Left lobe of liver (tissue), 2 donors: ENCODE measurements around the gene PRR12. TPM values are rescaled to one million over a fixed set of nuclear protein-coding genes. Genes with fewer than 3 reads are reported as not detected.

Experiments used
- ATAC-seq: fragments of 200-7000 bp; cut with Tn5 transposase; one replicate; pipeline ENCODE4 v1.9.1; 2020; ENCODE audit warnings: mild to moderate bottlenecking, moderate library complexity
- DNase-seq: peaks from one replicate; pipeline ENCODE4 v3.0.0-alpha.2; 2020; ENCODE audit warnings: low spot score
- total RNA-seq: library from RNA; stranded (reverse); gene quantifications from one replicate; pipeline ENCODE4 v1.2.1, GENCODE V29; 2021
- donor health status: DM: no; HTN: no; CAD: no; lungs with moderate emphysema.
- donor health status: DM: no; HTN: yes; CAD: no.

Gene PRR12
- total RNA-seq, 1 donor from 2014 or later, result 10.5 TPM

DNA sequence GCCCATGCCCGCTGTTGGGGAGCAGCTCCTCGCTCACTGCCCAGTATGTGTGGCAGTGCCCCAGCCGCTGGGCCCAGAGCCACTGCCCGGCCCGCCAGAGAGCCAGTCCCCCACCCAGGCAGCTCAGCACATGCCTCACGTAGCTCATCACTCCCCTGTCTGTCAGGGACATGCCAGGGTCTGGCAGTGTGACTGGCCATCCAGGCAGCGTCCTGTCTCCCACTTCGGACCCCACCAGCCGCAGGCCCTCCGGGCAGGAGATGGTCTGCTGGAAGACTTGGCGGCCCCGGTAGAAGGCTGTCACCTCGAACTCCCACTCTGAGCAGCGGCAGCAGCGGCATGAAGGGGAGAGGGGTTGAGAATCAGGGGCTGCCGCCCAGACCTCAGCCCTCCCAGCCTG lies 71.0 kb downstream of the PRR12 start:
- ATAC-seq, result no peak

DNA sequence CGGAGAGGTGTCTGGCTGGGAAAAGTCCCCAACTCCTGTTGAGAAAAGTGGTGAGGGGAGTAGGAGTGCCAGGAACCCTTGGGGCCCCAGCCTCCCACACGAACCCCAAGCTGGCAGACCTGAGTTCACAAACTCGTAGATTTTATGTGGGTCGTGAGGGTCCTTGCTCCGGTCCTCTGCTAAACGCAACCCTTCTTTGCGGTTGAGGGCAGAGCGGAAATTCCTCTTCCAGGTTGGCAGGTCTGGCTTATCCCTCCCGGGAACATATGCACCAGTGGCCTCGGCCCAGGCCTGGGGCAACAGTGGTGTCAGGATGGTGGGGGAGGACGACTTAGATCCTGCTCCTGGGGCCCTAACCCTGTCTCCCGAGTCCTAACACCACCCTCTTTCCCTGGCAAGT lies 72.2 kb downstream of the PRR12 start:
- ATAC-seq (no peak), DNase-seq (no peak)

More for the DNA sequence above, 71.0 kb downstream of the PRR12 start:
- DNase-seq, result no peak

DNA sequence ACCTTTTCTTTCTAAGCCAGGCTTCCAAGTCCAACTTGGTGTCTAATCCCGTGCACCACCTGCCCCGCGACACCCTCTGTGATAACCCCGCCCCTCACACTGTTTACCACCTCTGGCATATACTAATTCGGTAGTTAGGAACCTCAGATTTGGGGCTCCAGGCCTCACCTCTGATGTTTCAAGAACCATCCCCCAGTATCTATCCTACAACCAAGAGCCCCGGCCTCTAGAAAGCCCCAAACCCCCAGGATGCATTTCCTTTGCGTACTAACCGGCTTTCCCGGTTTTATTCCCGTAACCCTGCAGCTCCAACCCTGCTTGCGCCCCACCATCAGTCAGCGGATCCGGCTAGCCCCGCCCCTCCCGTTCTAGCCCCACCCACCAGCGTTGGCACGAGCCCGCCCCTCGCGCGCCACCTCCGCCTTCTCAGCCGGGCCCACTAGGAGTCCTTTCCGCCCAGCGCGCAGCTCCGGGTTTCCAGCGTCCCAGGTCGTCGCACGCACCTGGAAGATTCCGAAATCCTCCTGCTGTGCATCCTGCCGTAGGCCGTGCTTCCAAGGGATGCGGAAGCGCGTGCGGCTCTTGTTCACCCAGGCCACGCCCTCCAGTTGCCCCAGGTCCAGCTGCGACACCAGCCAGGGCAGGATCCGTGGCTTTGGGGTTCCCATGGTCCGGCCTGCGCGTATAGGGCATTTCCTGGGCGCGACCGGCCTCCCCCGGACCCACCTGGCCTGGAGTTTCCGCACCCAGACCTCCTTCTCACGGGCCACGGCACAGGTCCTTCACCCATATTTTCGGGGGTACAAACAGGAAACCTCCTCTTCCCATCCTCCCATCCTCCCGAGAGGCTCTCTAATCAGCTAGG lies 73.4 kb downstream of the PRR12 start:
- peak; percentile 91 for DNase-seq
- peak; percentile 84 for ATAC-seq

DNA sequence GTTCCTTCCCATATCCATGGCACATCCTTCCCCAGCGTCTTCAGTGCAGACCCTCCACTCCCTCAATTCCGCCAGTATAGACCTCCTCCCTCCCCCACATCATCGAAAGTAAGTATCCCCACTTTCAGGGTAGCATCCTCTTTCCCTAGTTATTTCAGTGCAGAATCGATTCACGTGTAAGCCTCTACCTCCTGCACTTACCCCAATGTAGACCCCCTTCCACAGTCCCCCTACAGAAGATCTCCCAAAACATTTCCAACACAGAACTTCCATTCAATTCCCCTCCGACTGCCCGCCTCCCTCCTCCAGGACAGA lies 74.0 kb downstream of the PRR12 start:
- no peak for DNase-seq
- ATAC-seq, result no peak

DNA sequence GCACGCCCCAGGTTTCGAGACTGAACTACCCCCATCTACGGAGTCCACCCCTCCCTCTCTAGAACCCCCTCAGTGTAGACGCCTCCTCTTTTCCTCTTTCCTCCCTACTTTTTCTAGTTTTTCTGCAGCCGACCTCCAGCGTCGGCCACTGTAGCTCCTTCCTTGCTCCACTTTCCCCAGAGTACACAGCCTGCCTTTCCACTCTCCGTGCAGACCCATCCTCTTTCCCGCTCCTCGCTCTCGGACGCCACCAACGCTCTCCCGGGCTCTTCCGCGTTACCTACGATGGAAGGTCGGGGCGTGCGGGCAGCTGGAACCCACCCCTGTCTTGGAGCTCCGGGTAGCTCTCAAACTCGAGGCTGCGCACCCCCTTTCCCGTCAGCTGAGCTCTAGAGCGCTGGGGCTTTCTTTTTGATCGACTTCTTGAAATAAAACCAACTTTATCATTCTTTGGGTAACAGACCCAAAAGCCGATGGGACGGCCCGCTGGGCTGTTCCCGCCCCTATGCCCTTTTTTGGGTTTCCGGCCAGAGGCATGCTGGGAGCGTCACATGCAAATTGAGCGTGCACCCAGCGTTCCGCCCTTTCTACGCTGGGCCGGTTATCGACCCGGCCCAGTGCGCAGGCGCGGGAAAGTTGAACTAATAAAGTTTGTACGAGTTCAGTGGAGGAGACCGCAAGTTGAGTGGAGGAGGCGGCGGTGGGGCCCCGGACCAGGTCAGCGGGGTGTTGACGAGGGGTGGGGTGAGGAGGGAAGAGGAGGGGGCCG lies 74.6 kb downstream of the PRR12 start, which contains the start of the genes BCL2L12 and IRF3:
TSS of gene BCL2L12 (plus strand) at position 583 of the 769 bp plus-strand sequence. CDS start 760 bp downstream, outside the sequence.
TSS of gene IRF3 (minus strand) at position 507 of the 769 bp plus-strand sequence. CDS start 1,019 bp downstream, outside the sequence.
- peak; percentile 99 for DNase-seq
- ATAC-seq, result peak; percentile 83

DNA sequence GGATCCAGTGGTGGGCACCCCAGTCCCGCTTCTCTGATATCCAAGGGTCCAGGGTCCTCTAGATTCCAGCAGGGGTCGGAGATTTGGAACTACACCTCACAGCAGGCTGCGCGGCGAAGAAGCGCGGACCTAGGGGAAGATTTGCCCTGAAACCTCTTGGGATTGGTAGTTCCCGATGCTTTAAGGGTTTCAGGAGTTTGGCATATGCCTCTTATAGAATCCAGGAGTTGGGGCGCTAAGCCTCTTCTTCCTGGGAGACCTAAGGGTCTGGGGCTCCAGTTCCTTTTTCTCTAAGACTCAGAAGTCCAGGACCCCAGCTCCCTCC lies 75.1 kb downstream of the PRR12 start:
- ATAC-seq (peak; percentile 6), DNase-seq (no peak)

DNA sequence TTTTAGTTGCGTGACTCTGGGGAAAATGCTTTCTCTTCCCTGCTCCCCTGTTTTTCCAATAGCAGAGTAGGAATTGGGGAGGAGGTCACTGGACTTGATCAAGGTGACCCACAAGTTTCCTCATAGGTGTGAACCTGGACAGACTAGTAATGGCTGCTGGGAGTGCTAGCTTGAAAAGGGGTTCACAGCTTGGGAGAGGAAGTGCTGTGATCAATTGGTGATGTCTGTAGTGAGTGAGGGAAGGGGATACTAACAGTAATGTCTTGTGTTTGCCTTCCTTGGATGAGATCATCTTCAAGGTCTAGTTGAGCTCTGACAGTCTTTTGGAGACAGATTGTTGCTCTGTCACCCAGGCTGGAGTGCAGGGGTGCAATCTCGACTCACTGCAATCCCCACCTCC lies 76.5 kb downstream of the PRR12 start:
- ATAC-seq (no peak), DNase-seq (no peak)

DNA sequence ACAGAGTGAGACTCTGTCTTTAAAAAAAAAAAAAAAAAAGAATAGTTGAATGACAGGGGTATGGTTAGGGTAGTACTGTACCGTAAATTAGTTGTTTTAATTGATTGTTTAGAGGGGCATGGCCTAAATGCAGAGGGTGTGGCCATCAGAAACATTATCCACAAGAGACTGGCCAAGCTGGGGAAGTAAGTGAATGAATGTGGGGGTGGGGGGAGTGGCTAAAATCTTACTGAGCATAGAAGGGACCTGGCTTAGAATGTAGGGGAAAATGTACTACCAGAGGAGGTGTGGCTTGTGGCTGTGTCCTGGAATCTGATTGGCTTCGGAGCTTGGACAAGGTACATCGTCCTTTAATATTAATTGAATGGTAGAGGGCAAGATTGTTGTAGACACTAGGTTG lies 78.5 kb downstream of the PRR12 start:
- DNase-seq (no peak), ATAC-seq (no peak)

DNA sequence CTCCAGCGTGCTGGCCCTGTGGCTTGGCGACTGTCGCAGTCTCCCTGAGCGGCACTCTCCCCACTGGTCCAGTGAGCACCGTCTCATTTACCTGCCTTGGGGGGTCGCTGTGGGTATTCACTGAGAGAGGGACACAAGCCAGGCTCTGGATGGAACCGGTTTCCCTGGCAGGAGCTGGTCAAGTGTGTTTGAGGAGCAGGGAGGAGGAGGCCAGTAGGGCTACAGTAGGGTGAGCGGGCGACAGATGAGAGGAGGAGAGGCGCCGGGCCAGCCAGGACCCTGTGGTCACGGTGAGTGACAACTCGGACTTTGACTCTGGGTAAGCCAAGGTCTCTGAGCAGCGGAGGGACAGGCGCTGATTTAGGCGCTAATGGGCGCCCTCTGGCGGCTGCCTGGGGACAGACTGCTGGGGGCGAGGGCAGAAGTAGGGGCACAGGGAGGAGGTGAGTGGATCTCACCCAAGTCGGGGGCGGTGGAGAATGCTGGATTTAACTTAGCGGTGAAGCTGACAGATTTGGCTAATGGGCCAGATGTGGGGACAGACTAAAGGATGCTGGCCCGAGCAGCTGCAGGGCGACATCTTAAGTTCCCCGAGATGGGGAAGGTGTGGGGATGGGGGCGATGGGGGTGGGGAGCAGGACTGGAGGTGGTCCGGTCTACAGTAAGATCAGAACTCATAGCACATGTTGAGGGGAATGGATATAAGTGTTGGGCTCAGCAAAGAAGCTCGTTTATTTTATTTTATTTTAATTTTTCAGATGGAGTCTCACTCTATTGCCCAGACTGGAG lies 81.3 kb downstream of the PRR12 start:
- ATAC-seq (peak; percentile 63), DNase-seq (peak; percentile 82)

Other genes with a start within 250 kb of the PRR12 start
- gene TEAD2, start 228.8 kb upstream of the PRR12 start, total RNA-seq, result 5.1 TPM
- gene DKKL1, start 227.3 kb upstream of the PRR12 start, total RNA-seq, result not detected
- gene KASH5, start 202.9 kb upstream of the PRR12 start, total RNA-seq, result not detected
- not detected for gene PTH2, start 167.7 kb upstream of the PRR12 start, total RNA-seq
- not detected for gene GFY, start 165.8 kb upstream of the PRR12 start, total RNA-seq
- gene SLC17A7, start 149.7 kb upstream of the PRR12 start, total RNA-seq, result 0.15 TPM
- 48.8 TPM for gene PIH1D1, start 139.4 kb upstream of the PRR12 start, total RNA-seq
- gene ALDH16A1, start 138.0 kb upstream of the PRR12 start, total RNA-seq, result 29.7 TPM
- 2.1 TPM for gene FLT3LG, start 117.0 kb upstream of the PRR12 start, total RNA-seq
- 972 TPM for gene RPL13A, start 103.6 kb upstream of the PRR12 start, total RNA-seq
- 507 TPM for gene RPS11, start 94.7 kb upstream of the PRR12 start, total RNA-seq
- gene FCGRT, start 78.5 kb upstream of the PRR12 start, total RNA-seq, result 262 TPM
- 22.8 TPM for gene RCN3, start 63.2 kb upstream of the PRR12 start, total RNA-seq
- gene NOSIP, start 10.6 kb upstream of the PRR12 start, total RNA-seq, result 29.1 TPM
- 8.5 TPM for gene PRRG2, start 9.9 kb upstream of the PRR12 start, total RNA-seq
- gene RRAS, start 49.0 kb downstream of the PRR12 start, total RNA-seq, result 8.9 TPM
- 35.5 TPM for gene SCAF1, start 51.0 kb downstream of the PRR12 start, total RNA-seq
- gene IRF3, start 74.7 kb downstream of the PRR12 start, total RNA-seq, result 50.1 TPM
- gene BCL2L12, start 74.8 kb downstream of the PRR12 start, total RNA-seq, result 13.7 TPM
- gene PRMT1, start 86.1 kb downstream of the PRR12 start, total RNA-seq, result 28.7 TPM
- 0.86 TPM for gene ADM5, start 98.4 kb downstream of the PRR12 start, total RNA-seq
- gene CPT1C, start 99.9 kb downstream of the PRR12 start, total RNA-seq, result 0.91 TPM
- 0.30 TPM for gene TSKS, start 172.1 kb downstream of the PRR12 start, total RNA-seq
- 52.9 TPM for gene AP2A1, start 175.8 kb downstream of the PRR12 start, total RNA-seq
- gene FUZ, start 222.1 kb downstream of the PRR12 start, total RNA-seq, result 9.3 TPM
- gene MED25, start 227.1 kb downstream of the PRR12 start, total RNA-seq, result 16.5 TPM